GM19238 (cell line): Measurements from ENCODE around the gene SCO1.
"Not testable (repeated sequence)": the region's sequence is repeated elsewhere in the genome, so short reads cannot be mapped to it uniquely, and the experiment has no call there.

ENCODE experiments used
- DNase-seq: peaks from one replicate; pipeline ENCODE4 v3.0.0; 2011; ENCODE audit warnings: low spot score; ENCODE audit not compliant: insufficient read length

The SCO1 gene

GRCh38 chr17:10697092-10698081 lies at the start of gene SCO1, which contains the start of gene ADPRM:
Gene SCO1, minus strand, starts transcription at chr17:10697533. Its CDS starts 26 bp downstream, at chr17:10697507.
Gene ADPRM, plus strand, starts transcription at chr17:10697594. Its CDS starts 7,333 bp downstream, at chr17:10704927.
- peak; percentile 85 for DNase-seq

GRCh38 chr17:10745231-10745630 lies 47.9 kb upstream of the SCO1 start:
- no peak for DNase-seq

GRCh38 chr17:10744501-10745000 lies 47.2 kb upstream of the SCO1 start:
- no peak for DNase-seq

- no peak for DNase-seq
These were observed 46.1 kb upstream of the SCO1 start for GRCh38 chr17:10743316-10744009.

GRCh38 chr17:10742431-10742830 lies 45.1 kb upstream of the SCO1 start:
- DNase-seq, result no peak

GRCh38 chr17:10741416-10742135 lies 44.2 kb upstream of the SCO1 start:
- DNase-seq, result no peak

- DNase-seq, result no peak
These were observed 42.1 kb upstream of the SCO1 start for GRCh38 chr17:10739386-10739785.

- DNase-seq, result no peak
These were observed 41.4 kb upstream of the SCO1 start for GRCh38 chr17:10738521-10739258.

- no peak for DNase-seq
These were observed 40.4 kb upstream of the SCO1 start for GRCh38 chr17:10737736-10738135.

- peak; percentile 16 for DNase-seq
These were observed 39.9 kb upstream of the SCO1 start for GRCh38 chr17:10737168-10737622.

- DNase-seq, result no peak
These were observed 38.5 kb upstream of the SCO1 start for GRCh38 chr17:10735821-10736220.

GRCh38 chr17:10735251-10735650 lies 37.9 kb upstream of the SCO1 start:
- no peak for DNase-seq

GRCh38 chr17:10733666-10734065 lies 36.3 kb upstream of the SCO1 start:
- DNase-seq, result no peak

- not testable (repeated sequence) for DNase-seq
These were observed 34.8 kb upstream of the SCO1 start for GRCh38 chr17:10732121-10732520.

- no peak for DNase-seq
These were observed 34.1 kb upstream of the SCO1 start for GRCh38 chr17:10731408-10731879.

GRCh38 chr17:10730247-10730646 lies 32.9 kb upstream of the SCO1 start:
- not testable (repeated sequence) for DNase-seq

- peak; percentile 19 for DNase-seq
These were observed 32.2 kb upstream of the SCO1 start, which contains the start of gene TMEM220 for GRCh38 chr17:10729334-10730193. Gene TMEM220, minus strand, starts transcription at chr17:10730023. Its CDS starts 172 bp downstream, at chr17:10729851.

- no peak for DNase-seq
These were observed 31.1 kb upstream of the SCO1 start for GRCh38 chr17:10728331-10728892.

- DNase-seq, result no peak
These were observed 29.9 kb upstream of the SCO1 start for GRCh38 chr17:10727192-10727591.
